ENCODE measurements around the gene CCDC197. TPM values are rescaled to one million over a fixed set of nuclear protein-coding genes. Genes with fewer than 3 reads are reported as not detected.

The CCDC197 gene
- total RNA-seq, 1 donor from 2014 or later = not detected

DNA sequence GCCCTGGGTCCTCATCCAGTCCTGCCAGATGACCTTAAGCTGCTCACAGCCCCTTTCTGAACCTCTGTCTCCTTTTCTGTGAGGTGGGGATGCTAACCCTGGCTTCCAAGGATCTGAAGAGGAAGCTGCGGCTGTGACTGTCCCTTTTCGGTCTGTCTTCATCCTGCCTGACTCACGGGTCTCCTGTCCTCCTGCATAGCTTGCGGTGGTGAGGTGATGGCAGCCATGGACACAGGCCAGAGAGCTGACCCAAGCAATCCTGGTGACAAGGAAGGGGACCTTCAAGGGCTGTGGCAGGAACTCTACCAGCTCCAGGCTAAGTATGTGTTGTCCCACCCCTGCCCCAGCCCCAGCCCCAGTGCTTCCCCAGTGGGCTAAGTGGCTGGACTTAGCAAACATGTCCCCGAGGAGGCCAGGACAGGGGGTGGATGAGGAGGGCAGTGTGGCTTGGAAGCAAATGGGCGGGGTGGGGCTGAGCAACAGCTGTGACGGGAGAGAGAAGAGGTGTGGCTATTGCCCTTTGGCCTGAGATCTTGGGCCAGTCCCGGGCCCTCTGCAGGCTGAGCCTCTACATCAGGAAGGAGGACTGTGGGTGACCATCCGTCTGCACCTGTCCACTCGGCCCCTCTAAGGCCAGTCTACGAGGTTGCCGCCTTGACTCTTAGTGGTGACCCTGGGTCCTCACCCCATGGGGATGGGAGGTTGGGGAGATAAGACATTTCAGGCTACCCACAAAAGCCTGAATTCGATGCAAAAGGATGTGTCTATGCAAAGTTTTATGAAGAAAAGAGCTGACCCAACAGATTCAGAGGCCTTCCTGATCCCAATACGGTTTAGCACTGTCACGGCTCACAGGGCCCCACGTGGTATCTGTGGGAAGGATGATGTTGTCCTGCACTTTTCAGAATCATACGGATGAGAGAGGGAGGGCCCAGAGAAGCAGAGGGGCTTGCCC is 1.1 kb downstream of the CCDC197 start:
- intact Hi-C loops (cut with micrococcal nuclease) = no loop called here

DNA sequence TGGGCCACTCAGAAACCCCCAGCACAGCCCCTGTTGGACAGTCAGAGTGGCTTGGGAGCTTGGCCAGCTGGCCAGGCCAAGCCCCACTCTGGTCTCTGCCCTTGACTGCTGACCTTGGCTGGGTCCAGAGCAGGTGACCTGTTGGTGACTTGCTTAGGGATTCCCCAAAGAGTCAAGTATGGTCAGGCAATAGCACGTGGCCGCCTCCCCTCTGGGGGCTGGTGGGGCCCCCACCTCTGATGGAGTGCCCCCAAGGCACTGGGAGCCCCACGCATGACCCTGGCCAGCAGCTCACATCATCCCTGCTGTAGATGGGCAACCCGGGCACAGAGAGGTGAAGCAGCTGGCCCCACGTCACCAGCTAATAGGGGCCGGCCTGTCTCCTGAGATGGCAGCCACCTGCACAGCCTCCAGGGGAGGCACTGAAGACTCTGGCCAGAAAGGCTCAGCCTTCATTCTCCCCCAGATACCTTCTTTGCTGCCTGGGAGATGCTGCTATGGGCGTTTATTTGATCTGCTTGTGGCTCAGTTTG is 1.8 kb downstream of the CCDC197 start:
- intact Hi-C loops (cut with micrococcal nuclease) = no loop called here

DNA sequence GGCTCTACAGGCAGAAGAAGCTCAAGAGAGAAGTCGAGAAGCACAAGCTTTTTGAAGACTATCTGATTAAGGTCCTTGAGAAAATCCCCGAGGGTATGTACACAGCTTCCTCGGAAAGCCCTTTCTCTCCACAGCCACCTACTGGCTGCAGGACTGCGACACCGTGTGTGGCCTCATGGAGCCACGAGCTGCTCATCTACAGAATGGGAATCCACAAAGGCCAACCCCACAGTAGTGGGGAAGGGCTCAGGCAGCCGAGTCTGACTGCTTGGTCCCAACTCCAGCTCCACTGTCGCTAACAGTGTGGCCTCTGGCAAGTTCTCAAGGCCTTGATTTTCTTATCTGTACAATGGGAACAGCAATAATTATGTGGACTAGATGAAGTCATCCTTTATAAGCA is 2.5 kb downstream of the CCDC197 start:
- intact Hi-C loops (cut with micrococcal nuclease) = no loop called here

DNA sequence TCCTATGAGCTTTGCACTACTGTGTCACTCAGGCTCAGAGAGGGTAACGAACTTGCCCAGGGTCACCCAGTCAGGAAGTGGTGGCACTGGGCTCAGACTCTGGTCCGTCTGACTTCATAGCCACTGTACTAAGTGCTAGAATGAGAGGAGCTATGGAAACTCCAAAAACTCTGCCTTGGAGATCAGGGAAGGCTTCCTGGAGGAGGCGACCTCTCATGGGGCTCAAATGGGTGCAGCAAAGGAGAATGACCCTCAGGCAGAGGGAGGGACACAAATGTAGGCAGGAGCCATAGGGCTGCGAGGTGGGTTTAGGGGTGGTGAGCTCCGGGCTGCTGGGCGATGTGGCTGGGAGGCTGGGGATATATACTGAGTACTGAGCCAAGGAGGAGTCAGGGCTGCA is 3.2 kb downstream of the CCDC197 start:
- intact Hi-C loops (cut with micrococcal nuclease) = no loop called here

- intact Hi-C loops (cut with micrococcal nuclease) = loop anchor here (1.0 kb wide), 4 partner anchors 23 to 62 kb away; no protein-coding TSS in a partner anchor
Measured at GRCh38 chr14:94001016-94001415, 3.9 kb downstream of the CCDC197 start.

DNA sequence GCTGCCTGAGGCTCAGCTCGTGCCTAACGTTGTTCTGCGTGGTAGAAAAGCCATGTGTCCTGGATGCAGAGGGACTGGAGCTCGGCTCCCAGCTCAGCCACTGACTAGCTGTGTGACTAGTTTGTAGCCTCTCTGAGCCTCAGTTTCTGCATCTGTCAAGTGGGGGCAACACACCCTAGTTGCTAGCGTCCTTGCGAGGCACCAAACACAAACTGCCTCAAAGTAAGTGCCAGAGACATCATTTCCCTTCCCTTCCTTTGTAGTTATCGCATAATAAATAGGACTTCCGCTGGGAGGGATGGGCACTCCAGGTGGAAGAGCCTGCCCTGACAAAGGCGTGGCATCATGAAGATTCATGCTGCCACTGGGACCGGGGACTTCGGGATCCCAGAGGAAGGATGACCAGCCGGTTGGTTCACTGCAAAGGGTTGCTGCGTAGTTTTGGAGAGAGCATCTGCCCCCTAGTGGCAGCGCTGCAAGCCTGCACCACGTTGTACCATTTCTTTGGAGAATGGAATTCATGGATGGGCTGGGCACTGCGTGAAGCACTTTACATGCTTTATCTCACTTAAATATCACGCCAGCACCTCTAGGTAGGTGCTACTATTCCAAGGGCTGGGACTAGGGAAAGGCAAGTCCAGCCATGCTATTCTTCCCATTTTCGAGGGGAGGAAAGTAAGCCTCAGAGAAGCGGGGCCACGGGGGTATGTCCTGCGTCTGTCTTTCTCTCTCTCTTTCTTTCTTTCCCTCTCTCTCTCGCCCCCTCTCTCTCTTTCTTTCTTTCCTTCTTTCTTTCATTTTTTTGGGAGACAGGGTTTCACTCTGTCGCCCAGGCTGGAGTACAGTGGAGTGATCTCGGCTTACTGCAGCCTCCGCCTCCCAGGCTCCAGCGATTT is 4.6 kb downstream of the CCDC197 start:
- intact Hi-C loops (cut with micrococcal nuclease) = loop anchor here (1.0 kb wide), 4 partner anchors 23 to 62 kb away; no protein-coding TSS in a partner anchor

GRCh38 chr14:94003397-94003796 is 6.3 kb downstream of the CCDC197 start:
- intact Hi-C loops (cut with micrococcal nuclease) = no loop called here

DNA sequence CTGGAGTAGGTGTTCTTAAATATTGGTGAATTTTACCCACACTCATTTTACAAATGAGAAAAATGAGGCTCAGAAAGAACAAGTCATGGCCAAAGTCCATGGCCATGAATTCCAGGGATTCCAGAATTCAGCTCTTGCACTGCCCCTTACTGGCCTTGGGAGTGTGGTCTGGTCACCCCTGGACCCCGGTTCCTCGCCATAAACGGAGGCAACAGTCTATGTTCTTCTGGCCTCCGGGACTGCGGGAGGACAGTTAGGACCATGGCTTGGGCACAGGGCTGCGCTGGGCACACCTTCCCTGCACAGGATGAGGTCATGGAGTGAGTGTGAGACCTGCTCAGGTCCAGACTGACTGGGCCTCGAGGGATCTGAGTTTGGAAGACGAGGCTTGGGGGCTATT is 6.9 kb downstream of the CCDC197 start:
- intact Hi-C loops (cut with micrococcal nuclease) = no loop called here

DNA sequence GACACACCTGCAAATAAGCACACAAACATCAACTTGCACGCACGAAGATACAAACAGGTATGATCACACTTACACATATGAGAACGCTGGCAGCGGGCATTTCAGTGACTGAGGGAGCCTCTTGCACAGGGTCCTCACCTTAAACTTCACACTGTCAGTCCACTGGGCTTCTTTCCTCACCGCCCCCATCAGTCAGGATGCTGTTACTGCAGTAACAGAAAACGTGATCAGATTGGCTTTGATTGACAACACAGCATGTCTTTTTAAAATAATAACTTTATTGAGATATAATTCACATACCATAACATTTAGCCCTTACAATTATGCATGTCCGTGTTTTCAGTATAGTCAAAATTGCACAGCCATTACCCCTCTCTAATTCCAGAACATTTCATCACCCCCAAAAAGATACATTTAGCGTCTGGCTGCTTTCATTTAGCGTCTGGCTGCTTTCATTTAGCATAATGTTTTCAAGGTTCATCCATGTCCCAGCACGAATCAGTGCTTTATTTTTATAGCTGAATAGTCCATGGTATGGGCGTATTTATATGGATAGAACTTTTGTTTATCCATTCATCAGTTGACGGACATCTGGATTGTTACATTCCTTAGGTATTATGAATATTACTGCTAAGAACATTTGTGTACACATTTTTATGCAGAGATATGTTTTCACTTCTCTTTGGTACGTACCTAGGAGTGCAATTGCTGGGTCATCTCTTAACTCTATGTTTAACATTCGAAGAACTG is 8.4 kb downstream of the CCDC197 start:
- intact Hi-C loops (cut with micrococcal nuclease) = loop anchor here (1.0 kb wide), 2 partner anchors 66 to 131 kb away; no protein-coding TSS in a partner anchor

DNA sequence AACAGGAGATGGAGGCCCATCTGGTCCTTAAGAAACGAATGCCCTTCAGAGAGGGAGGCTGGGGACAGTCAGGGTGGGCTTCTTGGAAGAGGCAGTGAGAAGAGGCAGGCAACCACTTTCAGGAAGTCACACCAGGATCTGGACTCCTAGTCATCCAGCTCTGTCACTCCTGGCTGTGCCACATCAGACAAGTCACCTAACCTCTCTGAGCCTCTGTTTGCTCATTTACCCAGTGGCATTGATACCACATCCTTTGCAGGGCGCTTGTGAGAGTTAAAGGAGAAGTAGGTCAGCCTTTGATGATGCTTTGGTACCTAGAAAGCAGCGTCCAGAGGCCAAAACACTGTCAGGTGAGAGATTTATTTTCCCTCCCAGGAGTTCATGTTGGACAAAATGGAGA is 11.1 kb downstream of the CCDC197 start:
- intact Hi-C loops (cut with micrococcal nuclease) = no loop called here

- intact Hi-C loops (cut with micrococcal nuclease) = loop anchor here (1.0 kb wide), 1 partner anchor 171 kb away; no protein-coding TSS in a partner anchor
Measured at GRCh38 chr14:94009767-94010166, 12.7 kb downstream of the CCDC197 start.

- intact Hi-C loops (cut with micrococcal nuclease) = loop anchor here (1.0 kb wide), 1 partner anchor 11 kb away; no protein-coding TSS in a partner anchor
Measured at GRCh38 chr14:94010625-94011024, 13.5 kb downstream of the CCDC197 start.

GRCh38 chr14:94011795-94012194 is 14.7 kb downstream of the CCDC197 start:
- intact Hi-C loops (cut with micrococcal nuclease) = loop anchor here (1.0 kb wide), 3 partner anchors 10 to 35 kb away; partner anchors contain the start of genes ASB2 and OTUB2

- intact Hi-C loops (cut with micrococcal nuclease) = no loop called here
Measured at GRCh38 chr14:94014382-94014781, 17.3 kb downstream of the CCDC197 start.

DNA sequence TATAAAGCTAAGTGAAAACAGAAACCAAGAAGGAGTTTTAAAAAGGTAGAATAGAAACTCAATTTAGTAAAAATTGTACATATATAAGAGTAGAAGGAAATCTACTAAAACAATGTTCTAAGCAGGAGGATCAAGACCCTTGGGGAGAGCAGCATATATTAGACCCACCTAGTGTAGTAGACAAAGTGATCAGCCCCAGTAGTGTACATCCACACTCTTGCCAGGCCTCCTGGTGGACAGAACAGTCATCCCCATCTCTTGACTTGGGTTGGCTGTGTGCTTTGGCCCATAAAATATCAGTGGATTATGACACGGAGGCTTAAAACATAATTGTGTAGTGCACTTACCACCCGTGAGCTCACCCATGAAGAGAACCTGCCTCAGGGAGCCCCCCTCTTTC is 18.1 kb downstream of the CCDC197 start:
- intact Hi-C loops (cut with micrococcal nuclease) = no loop called here

GRCh38 chr14:94016446-94016976 is 19.4 kb downstream of the CCDC197 start:
- intact Hi-C loops (cut with micrococcal nuclease) = no loop called here

GRCh38 chr14:94018308-94018707 is 21.2 kb downstream of the CCDC197 start:
- intact Hi-C loops (cut with micrococcal nuclease) = no loop called here

DNA sequence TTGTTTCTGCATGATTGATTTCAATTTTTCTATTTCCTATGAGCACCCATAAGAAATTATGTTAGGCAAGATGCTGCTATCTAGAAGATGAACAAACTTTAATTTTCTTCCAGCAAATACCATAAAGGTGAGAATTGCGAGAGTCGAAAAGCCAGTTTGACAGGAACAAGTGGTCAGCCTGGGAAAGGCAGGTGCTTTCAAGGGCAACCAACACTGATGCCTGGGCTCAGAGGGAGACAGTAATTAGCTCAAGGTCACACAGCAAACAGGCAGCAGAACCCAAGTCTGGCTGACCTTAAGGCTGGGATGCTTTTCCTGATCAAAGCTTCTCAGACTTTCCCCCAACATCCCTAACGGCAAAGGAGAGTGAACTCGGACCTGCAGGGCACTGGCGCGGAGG is 22.2 kb downstream of the CCDC197 start:
- intact Hi-C loops (cut with micrococcal nuclease) = no loop called here

GRCh38 chr14:94020267-94020666 is 23.2 kb downstream of the CCDC197 start:
- intact Hi-C loops (cut with micrococcal nuclease) = loop anchor here (10.0 kb wide), 2 partner anchors 685 to 815 kb away; partner anchors contain the start of genes BTBD7, GON7 and UBR7

GRCh38 chr14:94021001-94021400 is 23.9 kb downstream of the CCDC197 start:
- intact Hi-C loops (cut with micrococcal nuclease) = loop anchor here (1.0 to 10.0 kb wide), 3 partner anchors 10 to 816 kb away; partner anchors contain the start of genes BTBD7, GON7 and UBR7
